HepG2 (cell line): Measurements from ENCODE around the gene GNG7. TPM values are rescaled to one million over a fixed set of nuclear protein-coding genes. Genes with fewer than 3 reads are reported as not detected.

ENCODE experiments used
- KAT2B ChIP-seq: fragments of 150-350 bp; IDR thresholded peaks from 2 replicates; pipeline ENCODE4 v1.6.1; 2014; ENCODE audit warnings: low read depth, low read length, borderline replicate concordance
- POLR2A ChIP-seq, 2 experiments: IDR thresholded peaks; 2 replicates each; pipeline ENCODE4 v1.6.1; 2011; ENCODE audit warnings: low read depth in 2 of 2, low read length in 2 of 2, mild to moderate bottlenecking in 1 of 2, moderate library complexity in 1 of 2; ENCODE audit not compliant: insufficient read depth in 1 of 2
- SIN3B ChIP-seq: fragments of 150-350 bp; IDR thresholded peaks from 2 replicates; pipeline ENCODE4 v1.6.1; 2014; ENCODE audit warnings: low read length
- ZNF160 ChIP-seq: sonication (generic); formaldehyde crosslinking; IDR thresholded peaks from 2 replicates; pipeline ENCODE4 v1.8.0; 2022; ENCODE audit warnings: mild to moderate bottlenecking, inconsistent platforms, missing genetic modification reagents
- ZNF547 ChIP-seq: sonication (generic); formaldehyde crosslinking; IDR thresholded peaks from 2 replicates; pipeline ENCODE4 v1.5.1; 2020; ENCODE audit warnings: mild to moderate bottlenecking, missing genetic modification reagents
- ZNF788 ChIP-seq: sonication (generic); formaldehyde crosslinking; IDR thresholded peaks from 2 replicates; pipeline ENCODE4 v1.5.0; 2020; ENCODE audit warnings: mild to moderate bottlenecking, missing genetic modification reagents, borderline replicate concordance
- ZSCAN30 ChIP-seq: sonication (generic); formaldehyde crosslinking; IDR thresholded peaks from 2 replicates; pipeline ENCODE4 v1.5.0; 2020; ENCODE audit warnings: mild to moderate bottlenecking, missing genetic modification reagents
- polyA plus RNA-seq, 8 experiments: library from polyadenylated mRNA; depleted of rRNA in 3 of 8; stranded (reverse) in 7 of 8; unstranded in 1 of 8; fragments of >200 nt; fragmentation: Illumina TruSeq in 4 of 8; extraction: Trizol in 4 of 8; gene quantifications; 2 replicates each; pipeline versions ENCODE4 v1.2.1 to v1.2.3, GENCODE V29; 2011 to 2016; ENCODE audit warnings: low read depth in 4 of 8, missing spikeins in 1 of 8, mixed read lengths in 1 of 8; ENCODE audit not compliant: insufficient read depth in 1 of 8
- total RNA-seq, 5 experiments: library from RNA; depleted of rRNA; stranded (reverse); fragments of >200 nt; fragmentation: Illumina TruSeq; extraction: Trizol; gene quantifications; 2 replicates each; pipeline ENCODE4 v1.2.3, GENCODE V29; 2016; ENCODE audit warnings: low read depth in 1 of 5
- TF ChIP-seq, protein P1 (sequence below), 2 experiments: fragments of 450-650 bp in 1 of 2; sonication (generic) in 1 of 2; formaldehyde crosslinking in 1 of 2; IDR thresholded peaks; 2 replicates each; pipeline versions ENCODE4 v1.6.1 to v1.8.0; 2016 to 2022; ENCODE audit warnings: antibody characterized with exemption in 1 of 2, mild to moderate bottlenecking in 1 of 2, missing genetic modification reagents in 1 of 2
- TF ChIP-seq, protein P2 (sequence below): fragments of 450-650 bp; IDR thresholded peaks from 2 replicates; pipeline ENCODE4 v1.6.1; 2017
- TF ChIP-seq, protein P3 (sequence below): IDR thresholded peaks from 2 replicates; pipeline ENCODE4 v1.6.1; 2018; ENCODE audit warnings: missing genetic modification reagents, mild to moderate bottlenecking, missing compliant biosample characterization
- TF ChIP-seq, protein P4 (sequence below): sonication (generic); formaldehyde crosslinking; IDR thresholded peaks from 2 replicates; pipeline ENCODE4 v1.5.0; 2020; ENCODE audit warnings: missing genetic modification reagents
- TF ChIP-seq, protein P5 (sequence below): sonication (generic); formaldehyde crosslinking; IDR thresholded peaks from 2 replicates; pipeline ENCODE4 v1.4.0; 2020; ENCODE audit warnings: missing genetic modification reagents

GNG7 gene
- total and polyA plus RNA-seq, 2 of the 13 experiments (the other 11 are each of a cell fraction or from before 2014, with no cell fraction given): 1.4 to 3.3 TPM

DNA sequence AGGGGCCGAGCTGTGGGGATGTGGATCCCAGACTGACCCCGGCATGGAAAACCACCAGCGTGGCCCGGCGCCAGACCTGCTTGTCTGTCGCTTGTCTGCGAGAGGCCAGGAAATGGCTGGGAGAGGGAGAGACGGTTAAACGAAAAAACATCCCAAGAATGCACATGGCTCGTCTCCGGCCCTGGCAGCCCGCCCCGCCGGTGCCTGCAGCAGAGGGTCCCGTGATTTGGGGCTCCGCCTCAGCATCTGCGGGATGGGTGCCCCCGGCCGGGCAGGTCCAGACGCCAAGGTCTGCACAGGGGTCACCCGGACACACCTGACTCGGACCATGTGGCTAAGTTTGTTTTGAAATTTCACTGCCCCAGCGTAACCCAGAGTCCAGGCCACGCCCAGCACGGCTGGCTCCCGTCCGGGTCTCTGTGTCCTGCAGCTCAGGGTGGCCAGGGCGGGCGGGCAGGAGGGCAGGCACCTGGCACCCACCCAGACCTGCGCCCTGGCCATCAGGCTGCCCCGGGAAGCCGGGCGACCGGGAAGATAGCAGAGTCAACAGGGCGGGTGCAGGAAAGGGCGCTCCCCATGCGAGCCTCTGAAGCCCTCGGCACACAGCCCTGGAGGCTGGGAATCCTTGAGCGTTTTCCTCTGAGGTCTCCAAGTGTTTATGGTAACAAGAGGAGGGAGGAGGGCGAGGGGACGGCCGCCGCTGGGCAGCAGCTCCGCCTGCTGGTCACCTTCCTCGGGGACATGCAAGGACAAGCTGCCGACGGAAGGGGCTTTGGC is 123.4 kb downstream of the GNG7 start (continued):
- TF ChIP-seq, protein P1, sequence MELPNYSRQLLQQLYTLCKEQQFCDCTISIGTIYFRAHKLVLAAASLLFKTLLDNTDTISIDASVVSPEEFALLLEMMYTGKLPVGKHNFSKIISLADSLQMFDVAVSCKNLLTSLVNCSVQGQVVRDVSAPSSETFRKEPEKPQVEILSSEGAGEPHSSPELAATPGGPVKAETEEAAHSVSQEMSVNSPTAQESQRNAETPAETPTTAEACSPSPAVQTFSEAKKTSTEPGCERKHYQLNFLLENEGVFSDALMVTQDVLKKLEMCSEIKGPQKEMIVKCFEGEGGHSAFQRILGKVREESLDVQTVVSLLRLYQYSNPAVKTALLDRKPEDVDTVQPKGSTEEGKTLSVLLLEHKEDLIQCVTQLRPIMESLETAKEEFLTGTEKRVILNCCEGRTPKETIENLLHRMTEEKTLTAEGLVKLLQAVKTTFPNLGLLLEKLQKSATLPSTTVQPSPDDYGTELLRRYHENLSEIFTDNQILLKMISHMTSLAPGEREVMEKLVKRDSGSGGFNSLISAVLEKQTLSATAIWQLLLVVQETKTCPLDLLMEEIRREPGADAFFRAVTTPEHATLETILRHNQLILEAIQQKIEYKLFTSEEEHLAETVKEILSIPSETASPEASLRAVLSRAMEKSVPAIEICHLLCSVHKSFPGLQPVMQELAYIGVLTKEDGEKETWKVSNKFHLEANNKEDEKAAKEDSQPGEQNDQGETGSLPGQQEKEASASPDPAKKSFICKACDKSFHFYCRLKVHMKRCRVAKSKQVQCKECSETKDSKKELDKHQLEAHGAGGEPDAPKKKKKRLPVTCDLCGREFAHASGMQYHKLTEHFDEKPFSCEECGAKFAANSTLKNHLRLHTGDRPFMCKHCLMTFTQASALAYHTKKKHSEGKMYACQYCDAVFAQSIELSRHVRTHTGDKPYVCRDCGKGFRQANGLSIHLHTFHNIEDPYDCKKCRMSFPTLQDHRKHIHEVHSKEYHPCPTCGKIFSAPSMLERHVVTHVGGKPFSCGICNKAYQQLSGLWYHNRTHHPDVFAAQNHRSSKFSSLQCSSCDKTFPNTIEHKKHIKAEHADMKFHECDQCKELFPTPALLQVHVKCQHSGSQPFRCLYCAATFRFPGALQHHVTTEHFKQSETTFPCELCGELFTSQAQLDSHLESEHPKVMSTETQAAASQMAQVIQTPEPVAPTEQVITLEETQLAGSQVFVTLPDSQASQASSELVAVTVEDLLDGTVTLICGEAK (IDR thresholded peaks at IDR 0.05): no peak
- TF ChIP-seq, protein P1 (CRISPR knock-in tag; IDR thresholded peaks at IDR 0.05): peak; percentile 76
- TF ChIP-seq, protein P2, sequence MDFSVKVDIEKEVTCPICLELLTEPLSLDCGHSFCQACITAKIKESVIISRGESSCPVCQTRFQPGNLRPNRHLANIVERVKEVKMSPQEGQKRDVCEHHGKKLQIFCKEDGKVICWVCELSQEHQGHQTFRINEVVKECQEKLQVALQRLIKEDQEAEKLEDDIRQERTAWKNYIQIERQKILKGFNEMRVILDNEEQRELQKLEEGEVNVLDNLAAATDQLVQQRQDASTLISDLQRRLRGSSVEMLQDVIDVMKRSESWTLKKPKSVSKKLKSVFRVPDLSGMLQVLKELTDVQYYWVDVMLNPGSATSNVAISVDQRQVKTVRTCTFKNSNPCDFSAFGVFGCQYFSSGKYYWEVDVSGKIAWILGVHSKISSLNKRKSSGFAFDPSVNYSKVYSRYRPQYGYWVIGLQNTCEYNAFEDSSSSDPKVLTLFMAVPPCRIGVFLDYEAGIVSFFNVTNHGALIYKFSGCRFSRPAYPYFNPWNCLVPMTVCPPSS: no peak
- TF ChIP-seq, protein P3, sequence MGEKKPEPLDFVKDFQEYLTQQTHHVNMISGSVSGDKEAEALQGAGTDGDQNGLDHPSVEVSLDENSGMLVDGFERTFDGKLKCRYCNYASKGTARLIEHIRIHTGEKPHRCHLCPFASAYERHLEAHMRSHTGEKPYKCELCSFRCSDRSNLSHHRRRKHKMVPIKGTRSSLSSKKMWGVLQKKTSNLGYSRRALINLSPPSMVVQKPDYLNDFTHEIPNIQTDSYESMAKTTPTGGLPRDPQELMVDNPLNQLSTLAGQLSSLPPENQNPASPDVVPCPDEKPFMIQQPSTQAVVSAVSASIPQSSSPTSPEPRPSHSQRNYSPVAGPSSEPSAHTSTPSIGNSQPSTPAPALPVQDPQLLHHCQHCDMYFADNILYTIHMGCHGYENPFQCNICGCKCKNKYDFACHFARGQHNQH: peak; percentile 81; the same call in 1 of the 2 replicates
- TF ChIP-seq ZNF160 (CRISPR knock-in tag) (no peak), ZNF547 (CRISPR knock-in tag) (peak; percentile 37), KAT2B (no peak), SIN3B (no peak), ZNF788 (peak; percentile 81; the same call in 1 of the 2 replicates), POLR2A (IDR thresholded peaks at IDR 0.05; ENCODE audit: insufficient read depth in 1 of 2, low read depth in 2 of 2, low read length in 2 of 2) (peak in 1 of 2 experiments; percentile 59; a peak in 2 of 4 replicates), ZSCAN30 (0 out of 2 replicates have a peak, but pooled peaks have one; percentile 31)
- TF ChIP-seq, protein P4, sequence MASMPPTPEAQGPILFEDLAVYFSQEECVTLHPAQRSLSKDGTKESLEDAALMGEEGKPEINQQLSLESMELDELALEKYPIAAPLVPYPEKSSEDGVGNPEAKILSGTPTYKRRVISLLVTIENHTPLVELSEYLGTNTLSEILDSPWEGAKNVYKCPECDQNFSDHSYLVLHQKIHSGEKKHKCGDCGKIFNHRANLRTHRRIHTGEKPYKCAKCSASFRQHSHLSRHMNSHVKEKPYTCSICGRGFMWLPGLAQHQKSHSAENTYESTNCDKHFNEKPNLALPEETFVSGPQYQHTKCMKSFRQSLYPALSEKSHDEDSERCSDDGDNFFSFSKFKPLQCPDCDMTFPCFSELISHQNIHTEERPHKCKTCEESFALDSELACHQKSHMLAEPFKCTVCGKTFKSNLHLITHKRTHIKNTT (CRISPR knock-in tag): no peak
- TF ChIP-seq, protein P5, sequence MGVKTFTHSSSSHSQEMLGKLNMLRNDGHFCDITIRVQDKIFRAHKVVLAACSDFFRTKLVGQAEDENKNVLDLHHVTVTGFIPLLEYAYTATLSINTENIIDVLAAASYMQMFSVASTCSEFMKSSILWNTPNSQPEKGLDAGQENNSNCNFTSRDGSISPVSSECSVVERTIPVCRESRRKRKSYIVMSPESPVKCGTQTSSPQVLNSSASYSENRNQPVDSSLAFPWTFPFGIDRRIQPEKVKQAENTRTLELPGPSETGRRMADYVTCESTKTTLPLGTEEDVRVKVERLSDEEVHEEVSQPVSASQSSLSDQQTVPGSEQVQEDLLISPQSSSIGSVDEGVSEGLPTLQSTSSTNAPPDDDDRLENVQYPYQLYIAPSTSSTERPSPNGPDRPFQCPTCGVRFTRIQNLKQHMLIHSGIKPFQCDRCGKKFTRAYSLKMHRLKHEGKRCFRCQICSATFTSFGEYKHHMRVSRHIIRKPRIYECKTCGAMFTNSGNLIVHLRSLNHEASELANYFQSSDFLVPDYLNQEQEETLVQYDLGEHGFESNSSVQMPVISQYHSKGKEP (CRISPR knock-in tag): no peak
